Mammary epithelial cell (primary cell): ENCODE results near the gene PEAK1.
"Not testable (repeated sequence)": the region's sequence is repeated elsewhere in the genome, so short reads cannot be mapped to it uniquely, and the experiment has no call there.

Experiments used
- EZH2 ChIP-seq: IDR thresholded peaks from 2 replicates; pipeline ENCODE4 v1.6.1; 2012; ENCODE audit warnings: low read length, inconsistent platforms, borderline replicate concordance
- TF ChIP-seq, protein P1 (sequence below), 2 donors: IDR thresholded peaks in 1 of 2; conservative IDR thresholded peaks in 1 of 2; 2 replicates each; pipeline ENCODE4 v1.5.1; 2011 to 2012; ENCODE audit warnings: inconsistent platforms in 2 of 2, low read length in 2 of 2, mild to moderate bottlenecking in 2 of 2, control low read depth in 1 of 2, low read depth in 1 of 2; ENCODE audit not compliant: insufficient read depth in 1 of 2; ENCODE audit errors: extremely low read depth in 1 of 2

DNA sequence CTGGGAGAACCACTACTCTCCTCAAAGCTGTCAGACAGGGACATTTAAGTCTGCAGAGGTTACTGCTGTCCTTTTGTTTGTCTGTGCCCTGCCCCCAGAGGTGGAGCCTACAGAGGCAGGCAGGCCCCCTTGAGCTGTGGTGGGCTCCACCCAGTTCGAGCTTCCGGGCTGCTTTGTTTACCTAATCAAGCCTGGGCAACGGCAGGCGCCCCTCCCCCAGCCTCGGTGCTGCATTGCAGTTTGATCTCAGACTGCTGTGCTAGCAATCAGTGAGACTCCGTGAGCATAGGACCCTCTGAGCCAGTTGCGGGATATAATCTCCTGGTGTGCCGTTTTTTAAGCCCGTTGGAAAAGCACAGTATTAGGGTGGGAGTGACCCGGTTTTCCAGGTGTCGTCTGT is 263.9 kb downstream of the PEAK1 start:
- TF ChIP-seq, protein P1, sequence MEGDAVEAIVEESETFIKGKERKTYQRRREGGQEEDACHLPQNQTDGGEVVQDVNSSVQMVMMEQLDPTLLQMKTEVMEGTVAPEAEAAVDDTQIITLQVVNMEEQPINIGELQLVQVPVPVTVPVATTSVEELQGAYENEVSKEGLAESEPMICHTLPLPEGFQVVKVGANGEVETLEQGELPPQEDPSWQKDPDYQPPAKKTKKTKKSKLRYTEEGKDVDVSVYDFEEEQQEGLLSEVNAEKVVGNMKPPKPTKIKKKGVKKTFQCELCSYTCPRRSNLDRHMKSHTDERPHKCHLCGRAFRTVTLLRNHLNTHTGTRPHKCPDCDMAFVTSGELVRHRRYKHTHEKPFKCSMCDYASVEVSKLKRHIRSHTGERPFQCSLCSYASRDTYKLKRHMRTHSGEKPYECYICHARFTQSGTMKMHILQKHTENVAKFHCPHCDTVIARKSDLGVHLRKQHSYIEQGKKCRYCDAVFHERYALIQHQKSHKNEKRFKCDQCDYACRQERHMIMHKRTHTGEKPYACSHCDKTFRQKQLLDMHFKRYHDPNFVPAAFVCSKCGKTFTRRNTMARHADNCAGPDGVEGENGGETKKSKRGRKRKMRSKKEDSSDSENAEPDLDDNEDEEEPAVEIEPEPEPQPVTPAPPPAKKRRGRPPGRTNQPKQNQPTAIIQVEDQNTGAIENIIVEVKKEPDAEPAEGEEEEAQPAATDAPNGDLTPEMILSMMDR (conservative IDR thresholded peaks at IDR 0.05 in 1 of 2, IDR thresholded peaks at IDR 0.05 in 1 of 2; ENCODE audit: extremely low read depth in 1 of 2, insufficient read depth in 1 of 2, low read depth in 1 of 2, low read length in 2 of 2): not testable (repeated sequence)
- TF ChIP-seq EZH2: not testable (repeated sequence)
